ENCODE results near the gene HERPUD1.

GRCh38 chr16:56993204-56993603 is 61.3 kb downstream of the HERPUD1 start:
- TF ChIP-seq CTCF (IDR thresholded peaks at IDR 0.05) (no peak), POLR2A (IDR thresholded peaks at IDR 0.05) (no peak), POLR2AphosphoS5 (IDR thresholded peaks at IDR 0.05; ENCODE audit: insufficient read depth in 1 of 2, low read depth in 1 of 2) (no peak)

Measured in vagina (tissue), 2 donors.